Measurements from ENCODE around the gene ALOX15.

DNA sequence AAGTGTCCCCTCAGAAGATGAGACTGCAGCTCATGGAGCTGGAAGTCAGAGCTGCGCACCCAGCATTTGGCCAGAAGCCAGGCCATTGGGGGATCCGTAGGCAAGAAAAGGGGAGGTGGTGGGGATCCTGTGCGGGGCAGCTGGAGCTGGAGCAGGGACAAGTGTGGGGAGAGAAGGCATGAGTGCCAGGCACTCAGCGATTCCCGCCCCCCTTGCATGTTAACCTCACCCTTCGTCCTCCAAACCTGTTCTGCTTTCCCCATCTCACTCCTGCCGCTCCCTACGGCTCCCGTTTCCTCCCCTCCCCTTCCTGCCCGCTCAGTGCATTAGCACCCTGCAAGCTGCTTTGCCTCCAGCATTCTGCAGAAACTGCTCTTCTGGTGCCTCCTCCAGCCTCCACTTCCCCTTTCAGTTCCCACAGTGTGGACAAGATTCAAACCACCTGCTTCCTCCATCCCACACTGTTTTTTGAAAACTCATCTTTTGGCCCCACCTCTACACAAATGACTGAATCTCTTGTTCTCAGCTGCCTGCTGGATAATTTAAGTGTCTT, 5.6 kb downstream of the ALOX15 start:
- TF ChIP-seq POLR2A (IDR thresholded peaks at IDR 0.05; ENCODE audit: low read length) (no peak), GATA1 (IDR thresholded peaks at IDR 0.05; ENCODE audit: low read depth, low read length) (no peak)

All from erythroblast (primary cell).